Measurements from ENCODE around the gene USP46.

The USP46 gene

DNA sequence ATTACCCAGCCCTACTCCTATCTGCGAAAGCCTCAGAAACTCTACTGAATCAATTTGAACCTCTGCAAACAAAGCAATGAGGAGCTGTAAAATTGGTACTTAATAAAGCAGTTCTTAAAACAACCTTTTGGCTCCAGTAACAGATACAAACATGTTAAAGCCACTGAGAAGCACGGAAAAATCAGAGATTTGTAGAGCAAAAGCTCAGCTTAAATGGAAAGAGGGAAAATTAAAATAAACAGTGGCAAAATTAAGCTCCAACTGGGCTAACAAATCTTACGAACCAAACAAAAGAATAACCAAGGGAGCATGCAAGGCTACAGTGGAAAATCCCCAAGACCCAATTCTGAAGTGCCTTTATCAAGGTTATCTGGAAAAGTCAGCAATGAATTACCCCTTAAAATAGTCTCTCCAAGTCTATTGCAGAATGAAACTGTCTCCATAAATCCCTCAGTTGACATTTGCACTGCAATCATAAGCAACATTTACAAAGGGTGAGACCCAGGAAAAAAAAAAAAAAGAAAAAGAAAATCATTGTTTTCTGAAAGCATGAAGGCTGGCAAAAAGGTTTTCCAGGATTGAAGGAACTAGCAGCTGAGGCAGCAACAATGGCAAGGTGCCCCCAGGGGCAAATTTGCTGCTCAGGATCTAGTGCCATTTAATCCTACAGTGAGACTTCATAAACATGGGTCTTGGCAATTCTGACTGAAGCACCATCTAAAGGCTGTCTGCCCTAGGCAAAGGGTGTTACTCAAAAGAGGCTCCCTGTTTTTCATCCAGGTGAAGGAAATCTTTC lies 40.1 kb downstream of the USP46 start:
- DNase-seq, result peak in 1 of 51 donors; percentile 11

DNA sequence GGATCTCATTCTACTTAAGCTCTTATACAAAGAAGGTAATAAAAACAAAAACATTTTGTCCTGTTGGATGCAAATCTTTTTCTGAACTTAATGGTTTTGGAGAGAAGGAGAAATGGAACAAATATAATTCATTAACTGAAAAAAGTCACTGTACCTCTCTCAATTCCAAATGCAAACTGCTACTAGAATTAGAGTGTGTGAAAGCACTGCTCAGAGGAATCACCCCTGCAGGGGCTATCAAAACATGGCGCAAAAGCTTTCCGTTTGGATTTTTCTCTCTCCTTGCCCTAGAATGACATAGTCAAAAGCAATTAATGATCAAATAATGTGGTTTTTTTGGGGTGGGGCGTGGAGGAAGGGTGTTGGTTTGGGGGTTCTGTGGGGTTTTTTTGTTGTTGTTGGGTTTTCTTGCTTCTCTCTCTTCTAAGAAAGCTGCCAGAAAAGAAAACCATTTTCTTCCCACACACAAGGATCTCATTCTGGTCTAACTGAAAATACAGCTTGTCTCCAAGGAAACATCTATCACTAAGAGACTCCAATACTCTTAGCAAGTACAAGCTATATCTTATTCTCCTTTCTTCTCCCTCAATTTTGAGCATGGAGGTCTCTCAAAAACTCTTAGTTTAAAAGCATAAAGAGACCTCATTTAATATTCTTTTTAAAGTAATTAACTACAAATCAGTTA lies 41.6 kb downstream of the USP46 start:
- DNase-seq, result peak in 1 of 51 donors; percentile 7

DNA sequence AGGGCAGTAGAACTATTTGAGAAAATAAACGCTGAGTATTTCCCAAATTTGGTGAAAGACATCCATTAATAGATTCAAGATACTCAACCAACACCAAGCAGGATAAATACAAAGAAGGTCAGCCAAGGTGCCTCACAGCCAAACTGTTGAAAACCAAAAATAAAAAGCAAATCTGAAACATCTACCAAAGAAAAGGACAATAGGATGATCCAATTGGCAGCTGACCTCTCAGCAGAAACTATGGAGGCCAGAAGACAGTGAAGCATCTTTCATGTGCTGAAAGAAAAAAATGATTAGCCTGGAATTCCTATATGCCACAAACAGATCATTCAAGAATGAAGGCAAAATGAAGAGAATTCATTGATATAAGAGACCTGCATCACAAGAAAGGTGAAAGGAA lies 44.9 kb downstream of the USP46 start:
- DNase-seq, result no peak

DNA sequence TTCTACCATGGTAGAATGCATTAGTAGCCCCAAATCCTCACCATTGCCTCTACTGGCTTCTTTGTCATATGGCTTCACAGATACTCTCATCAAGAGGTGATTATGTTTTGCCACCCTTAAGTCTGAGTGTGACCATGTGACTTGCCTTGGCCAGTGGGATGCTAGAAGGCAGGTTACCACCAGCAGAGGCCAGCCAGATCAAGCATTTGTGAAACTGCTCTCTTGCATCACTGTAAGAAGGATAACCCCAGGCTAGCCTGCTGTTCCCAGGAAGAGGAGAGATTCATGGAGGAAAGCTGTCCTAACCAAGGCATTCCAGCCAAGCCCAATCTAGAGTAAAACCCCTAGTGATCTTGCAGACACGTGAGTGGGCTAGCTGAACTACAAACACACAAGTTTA lies 46.8 kb downstream of the USP46 start:
- DNase-seq, result no peak

DNA sequence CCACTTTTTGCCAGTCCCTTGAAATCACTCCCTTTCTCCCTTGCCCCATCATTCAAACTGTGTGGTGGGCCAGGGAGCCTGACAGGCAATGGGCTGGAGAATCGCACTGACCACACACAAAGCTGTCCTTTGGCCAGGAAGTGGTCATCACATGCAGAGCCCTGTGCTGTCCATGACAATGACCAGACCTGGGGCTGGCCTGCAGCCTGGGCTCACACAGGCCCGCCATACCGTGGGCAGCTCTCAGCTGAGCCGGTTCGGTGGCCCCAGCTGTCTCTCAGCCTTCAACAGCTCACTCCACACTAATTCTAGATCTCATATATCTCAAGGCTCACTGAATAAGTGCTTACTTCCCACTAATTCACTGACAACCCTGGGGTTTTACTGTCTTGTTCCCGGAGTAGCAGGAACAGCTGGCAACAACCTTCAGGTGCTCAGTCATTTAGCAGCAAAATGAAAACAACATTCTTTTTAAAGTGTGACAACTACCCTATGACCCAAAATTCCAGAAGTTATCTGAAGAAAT lies 48.0 kb downstream of the USP46 start:
- DNase-seq, result no peak

DNA sequence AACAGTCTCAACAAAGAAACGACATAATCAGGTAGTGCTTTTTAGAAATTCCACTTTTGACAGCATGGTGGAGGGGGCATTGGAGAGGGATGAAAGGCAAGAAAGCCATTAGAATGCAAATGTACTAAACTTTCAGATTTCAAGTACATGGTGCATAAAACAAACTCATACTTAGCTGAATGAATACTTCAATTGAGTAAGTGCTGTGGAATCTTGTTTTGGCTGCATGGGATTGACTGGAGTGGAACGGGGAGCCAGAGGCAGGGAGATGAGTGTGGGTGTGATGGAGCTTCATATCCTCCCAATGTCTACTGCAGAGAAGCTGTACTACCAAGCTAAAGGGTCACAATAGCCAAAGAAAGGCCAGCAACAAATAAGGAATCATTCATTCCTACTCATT lies 52.4 kb downstream of the USP46 start:
- no peak for DNase-seq

DNA sequence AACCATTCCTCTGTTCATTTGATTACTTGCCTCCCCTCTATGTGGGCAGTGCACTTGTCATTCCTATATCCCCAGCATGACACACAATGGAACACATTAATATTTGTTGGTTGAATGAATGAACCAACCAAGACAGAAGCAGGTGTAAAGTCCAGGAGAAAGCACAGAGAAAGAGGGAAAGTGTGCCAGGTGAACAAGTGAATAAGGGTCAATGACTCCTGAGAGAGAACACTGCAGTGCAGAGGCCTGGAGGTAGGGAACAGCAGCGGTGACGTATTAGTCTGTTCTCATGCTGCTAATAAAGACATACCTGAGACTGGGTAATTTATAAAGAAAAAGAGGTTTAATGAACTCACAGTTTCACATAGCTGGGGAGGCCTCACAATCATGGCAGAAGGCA lies 53.1 kb downstream of the USP46 start:
- no peak for DNase-seq

DNA sequence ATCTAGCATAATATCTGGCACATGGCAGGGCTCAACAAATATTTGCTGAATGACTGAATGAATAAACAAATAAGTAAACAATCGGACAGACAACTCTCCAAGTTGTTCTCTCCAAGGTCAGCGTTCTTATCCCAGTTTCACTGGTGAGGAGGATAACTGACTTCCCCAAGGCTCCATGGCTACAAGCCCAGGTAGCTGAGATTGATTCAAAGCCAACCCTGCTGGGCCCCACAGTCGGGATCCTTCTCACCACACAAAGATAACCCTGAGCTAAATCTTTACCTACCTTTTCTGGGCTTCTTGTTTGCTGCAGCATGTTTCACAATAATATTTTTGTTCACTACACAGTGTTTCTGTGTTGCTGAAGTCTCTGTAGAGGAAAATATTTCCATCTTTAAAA lies 54.9 kb downstream of the USP46 start:
- no peak for DNase-seq

DNA sequence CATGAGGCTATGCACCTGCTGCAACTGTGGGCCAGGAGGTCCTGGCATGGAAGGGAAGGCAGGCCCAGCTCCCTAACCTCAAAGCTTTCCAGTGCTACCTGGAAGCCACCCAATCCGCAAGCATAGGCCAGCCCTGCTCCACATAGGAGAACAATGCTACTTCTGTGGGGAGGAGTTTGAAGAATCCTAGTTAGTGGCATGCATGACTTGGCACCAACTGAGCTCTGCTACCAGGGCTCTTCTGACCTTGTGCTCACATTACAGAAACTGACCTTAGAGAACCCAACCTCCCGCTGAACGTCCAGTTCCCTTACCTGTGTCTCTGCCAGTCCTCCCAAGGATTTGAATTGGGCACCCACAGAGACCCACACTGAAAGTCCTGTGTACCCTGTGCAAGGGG lies 58.8 kb downstream of the USP46 start:
- no peak for DNase-seq

DNA sequence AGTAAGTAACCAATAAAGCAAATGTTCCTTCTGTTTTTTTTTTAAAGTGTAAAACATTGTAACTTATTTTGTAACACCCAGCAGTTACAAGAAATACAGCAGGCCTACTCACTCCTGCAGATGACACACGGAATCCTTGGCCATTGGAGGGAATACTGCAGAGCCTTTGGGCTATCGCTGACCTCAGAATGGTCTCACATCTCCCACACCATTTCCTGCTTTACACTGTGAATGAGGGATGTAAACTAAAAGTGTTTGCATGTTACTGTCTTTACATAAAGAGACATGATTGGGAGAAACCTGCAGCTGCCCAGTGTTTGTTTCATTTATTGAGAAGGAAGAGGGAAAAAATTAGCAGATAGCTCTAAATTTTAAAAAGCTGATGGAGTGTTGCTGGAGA lies 64.1 kb downstream of the USP46 start:
- no peak for DNase-seq

DNA sequence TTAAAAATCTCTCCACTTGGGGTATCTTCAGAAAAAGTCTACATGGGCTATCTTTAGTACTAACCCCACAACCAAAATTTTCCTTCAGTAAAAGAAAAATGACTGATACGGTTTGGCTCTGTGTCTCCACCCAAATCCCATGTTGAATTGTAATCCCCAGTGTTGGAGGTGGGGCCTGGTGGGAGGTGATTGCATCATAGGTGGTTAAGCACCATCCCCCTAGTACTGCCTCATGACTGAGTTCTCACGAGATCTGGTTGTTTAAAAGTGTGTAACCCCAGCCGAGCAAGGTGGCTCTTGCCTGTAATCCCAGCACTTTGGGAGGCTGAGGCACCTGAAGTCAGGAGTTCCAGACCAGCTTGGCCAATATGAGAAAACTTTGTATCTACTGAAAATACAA lies 66.8 kb downstream of the USP46 start:
- no peak for DNase-seq

DNA sequence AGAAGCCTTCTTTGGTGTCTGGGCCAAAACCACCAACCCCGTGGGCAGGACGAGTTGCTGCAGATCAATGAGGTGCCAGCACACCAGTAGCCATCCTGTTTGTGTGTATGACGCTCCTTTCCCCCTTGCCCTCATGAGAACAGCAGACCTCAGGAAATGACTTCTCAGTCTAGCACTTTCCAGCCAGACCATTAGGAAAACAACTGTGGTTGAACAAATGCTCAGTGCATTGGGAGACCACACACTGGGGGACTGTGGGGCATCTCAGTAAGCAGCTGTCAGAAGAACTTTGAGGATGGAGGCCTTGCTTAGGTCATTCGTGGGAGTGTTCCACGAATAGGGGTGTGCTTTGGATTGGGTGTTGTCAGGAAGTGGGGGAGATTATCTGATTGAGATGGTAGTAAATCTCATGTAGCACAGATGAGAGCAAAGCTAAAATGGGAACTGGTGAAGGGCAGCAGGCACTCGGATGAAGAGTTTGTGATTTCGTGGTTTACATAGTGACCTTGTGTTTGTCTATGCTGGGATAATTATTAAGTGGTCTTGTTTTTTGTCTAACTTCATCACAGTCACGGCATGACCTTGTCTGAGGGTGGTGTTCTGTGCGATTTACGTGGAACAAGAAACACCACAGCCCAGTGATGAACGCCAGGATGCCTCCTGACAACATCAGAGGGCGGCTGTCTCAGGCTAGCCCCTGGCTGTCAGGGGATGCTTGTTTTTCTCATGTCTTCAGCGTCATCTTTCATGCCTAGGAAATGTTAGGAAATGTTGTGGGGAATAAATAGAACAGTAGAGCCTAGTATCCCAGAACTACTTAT lies 70.1 kb downstream of the USP46 start:
- no peak for DNase-seq

DNA sequence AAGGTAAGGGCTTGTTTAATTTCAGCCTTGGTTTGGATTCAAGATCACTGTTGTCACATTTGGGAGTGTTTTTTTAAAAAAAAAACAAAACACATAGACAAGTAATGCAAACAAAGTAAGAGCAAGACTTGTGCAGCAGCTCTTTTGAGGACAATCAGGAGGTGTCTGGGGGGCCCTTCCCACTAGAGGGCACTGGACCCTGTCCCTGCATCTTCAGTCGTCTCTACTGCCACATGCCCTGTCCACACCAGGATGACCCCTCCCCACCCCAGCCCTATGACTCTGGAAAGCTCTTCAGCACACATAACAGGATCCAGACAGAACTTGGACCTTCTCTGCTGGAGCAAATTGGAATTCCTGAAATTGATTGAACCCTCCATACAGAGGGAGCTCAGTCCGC lies 71.0 kb downstream of the USP46 start:
- DNase-seq, result peak in 21 of 51 donors; percentile 1 to 44 (median 5)

DNA sequence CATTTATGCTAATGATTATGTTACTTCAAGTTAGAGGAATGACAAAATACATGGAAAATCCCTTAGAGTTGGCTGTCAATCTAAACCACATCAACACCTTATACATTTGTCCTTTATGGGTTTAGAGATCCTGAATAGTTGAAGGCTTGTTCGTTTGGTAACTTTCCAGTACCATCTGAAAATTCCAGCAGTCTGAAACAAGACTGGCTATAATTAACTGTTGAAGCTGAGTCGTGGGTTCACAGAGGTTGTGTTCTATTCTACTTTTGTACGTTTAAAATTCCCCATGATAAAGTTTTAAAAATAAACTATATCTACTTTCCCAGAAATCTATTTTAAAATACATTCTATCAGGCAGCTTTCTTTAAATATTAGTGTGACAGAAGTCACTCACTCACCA lies 73.0 kb downstream of the USP46 start:
- DNase-seq, result no peak

DNA sequence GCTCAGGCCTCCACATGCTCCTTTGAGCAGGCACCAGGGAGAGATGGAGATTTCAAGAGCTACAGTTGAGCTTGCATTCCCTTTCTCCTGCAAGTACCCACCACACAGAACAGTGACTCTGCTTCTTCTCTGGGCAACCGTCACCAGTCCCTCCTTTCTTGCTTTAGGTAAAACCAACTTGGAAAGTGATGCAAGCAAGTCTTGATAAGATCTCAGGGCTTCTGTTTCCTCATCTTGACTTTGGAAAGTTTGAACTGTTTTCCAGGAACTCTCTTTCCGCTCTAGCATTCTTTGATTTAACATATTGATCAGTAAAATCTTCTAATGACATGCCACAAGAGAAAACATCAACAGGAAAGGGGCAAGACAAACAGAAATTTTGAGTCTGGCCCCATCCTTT lies 73.7 kb downstream of the USP46 start:
- DNase-seq, result no peak

DNA sequence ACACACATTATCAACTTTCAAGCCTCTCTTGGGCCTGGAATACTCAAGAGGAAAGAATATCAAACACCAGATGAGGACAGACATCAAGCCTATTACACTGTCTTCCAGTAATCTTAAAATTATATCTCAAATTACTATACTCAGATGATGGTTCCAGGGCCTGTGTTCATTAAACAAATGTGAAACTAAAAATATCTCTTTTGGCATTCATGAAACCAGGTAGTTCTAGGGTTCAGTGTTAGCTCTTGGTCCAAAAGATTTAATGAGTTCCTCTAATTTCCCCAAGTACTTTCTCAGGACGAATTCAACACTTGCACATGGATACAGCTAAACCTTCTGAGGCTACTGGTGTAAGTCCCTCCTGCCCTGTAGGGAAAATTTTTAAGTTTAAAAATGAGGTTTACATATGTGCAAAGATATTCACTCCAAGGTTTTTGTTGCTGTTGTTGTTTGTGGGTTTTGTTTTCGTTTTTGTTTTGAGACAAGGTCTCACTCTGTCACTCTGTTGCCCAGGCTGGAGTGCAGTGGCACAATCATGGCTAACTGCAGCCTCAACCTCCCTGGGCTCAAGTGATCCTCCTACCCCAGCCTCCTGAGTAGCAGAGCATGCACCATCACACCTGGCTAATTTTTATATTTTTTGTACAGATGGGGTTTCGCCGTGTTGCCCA lies 79.4 kb downstream of the USP46 start:
- no peak for DNase-seq

DNA sequence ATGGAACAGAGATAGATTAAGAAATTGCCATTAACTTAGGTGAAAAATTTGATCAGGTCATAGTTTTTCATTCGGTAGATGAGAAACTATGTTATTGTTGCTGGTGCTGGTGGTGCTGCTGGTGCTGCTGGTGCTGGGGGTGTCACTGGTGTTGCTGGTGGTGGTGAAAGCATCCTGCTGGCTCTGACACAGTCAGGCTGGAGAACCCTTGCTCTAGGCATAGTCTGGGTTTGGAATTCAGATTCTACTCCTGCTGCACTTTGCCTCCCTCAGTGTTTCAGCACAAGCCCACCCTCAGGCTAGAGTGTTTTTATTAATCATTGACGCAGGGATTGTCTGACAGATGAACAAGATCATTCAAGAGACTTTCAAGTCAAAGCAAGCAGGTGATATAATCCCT lies 80.2 kb downstream of the USP46 start:
- DNase-seq, result no peak

DNA sequence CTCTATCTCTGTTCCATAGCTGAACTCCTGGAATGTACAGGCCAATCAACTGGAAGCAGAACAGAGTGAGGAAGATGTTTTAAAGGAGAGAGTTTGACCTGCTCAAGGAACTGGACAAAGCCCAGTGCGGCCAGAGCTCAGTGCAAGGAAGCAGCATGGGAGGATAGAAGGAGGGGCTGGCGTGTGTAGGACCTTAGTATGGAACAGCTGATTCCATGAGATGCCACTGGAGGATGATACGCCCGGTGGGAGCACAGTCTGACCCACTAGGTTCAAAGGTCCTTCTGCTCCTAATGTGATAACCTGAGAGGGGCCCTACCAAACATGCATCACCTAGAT lies 81.5 kb downstream of the USP46 start:
- no peak for DNase-seq

DNA sequence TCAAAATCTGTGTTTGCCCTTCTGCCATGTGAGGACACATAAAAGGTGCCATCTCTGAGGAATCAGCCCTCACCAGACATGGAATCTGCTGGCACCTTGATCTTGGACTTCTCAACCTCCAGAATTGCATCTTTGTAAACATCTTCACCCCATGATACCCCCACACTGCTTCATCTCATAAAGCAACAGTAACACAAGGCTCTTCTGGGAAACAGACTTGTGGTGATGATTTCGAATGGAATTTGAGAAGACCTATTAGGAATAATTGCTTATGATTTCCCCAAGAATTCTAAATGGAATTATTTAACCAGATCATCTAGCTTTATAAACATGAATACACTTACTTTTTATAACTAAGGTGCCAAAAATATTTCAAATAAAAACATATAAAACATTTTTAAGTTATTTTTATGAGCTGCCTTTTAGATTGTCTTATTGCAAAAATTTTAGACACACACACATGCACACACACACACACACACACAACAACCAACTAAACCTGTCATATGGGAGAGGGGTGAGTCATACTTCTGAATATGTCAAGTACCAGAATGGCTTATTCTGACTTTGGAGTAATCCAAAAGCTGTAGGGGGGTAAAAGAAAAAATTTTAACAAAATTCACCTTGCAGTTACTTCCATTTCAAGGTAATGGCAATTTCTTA lies 82.0 kb downstream of the USP46 start:
- no peak for DNase-seq

DNA sequence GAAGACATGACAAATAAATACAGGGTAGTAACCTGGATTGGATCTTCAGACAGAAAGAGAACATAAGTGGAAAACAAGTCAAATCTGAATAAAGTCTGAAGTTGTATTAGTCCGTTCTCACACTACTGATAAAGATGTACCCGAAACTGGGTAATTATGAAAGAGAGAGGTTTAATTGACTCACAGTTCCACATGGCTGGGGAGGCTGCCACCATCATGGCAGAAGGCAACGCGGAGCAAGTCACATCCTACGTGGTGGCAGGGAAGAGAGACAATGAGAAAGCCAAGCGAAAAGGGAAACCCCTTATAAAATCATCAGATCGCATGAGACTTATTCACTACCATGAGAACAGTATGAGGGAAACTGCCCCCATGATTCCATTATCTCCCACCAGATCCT lies 82.8 kb downstream of the USP46 start:
- DNase-seq, result no peak

DNA sequence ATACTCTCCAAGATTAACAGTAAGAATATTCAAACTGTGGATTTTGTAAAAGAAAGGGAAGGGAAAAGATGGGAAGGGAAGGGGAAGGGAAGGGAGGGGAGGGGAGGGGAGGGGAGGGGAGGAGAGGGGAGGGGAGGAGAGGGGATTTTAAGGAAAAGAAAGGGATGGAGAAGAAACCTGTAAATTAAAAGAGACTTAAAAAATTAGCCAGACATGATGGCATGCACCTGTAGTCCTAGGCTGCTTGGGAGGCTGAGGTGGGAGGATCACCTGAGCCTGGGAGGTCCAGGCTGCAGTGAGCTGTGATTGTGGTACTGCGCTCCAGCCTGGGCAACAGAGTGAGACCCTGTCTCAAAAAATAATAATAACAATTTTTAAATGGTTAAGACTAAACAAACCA lies 83.7 kb downstream of the USP46 start:
- no peak for DNase-seq
